Measurements from ENCODE around the gene TEX13D.

The TEX13D gene

DNA sequence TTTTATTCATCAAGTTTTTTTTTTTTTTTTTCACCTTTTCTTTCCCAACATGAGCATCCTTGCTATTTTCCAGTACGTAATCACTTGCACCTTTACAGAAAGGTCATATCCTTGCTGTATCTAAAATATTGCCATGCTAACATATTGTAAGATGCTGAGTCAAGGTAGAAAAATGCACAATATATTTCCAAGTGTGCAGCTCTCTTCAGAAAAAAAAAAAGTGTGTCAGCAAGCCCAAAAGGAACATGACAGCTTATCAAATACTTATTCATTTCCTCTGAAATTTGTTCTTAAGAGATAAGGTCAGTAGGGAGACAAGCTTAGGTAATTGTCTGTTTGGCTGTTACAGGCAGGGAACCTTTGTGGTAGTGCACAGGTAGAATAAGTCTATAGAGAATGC is 40.9 kb downstream of the TEX13D start:
- H3K4me3 ChIP-seq (replicated peaks; ENCODE audit: low read depth, low read length): no peak overlapping the region
- TF ChIP-seq, protein P1, sequence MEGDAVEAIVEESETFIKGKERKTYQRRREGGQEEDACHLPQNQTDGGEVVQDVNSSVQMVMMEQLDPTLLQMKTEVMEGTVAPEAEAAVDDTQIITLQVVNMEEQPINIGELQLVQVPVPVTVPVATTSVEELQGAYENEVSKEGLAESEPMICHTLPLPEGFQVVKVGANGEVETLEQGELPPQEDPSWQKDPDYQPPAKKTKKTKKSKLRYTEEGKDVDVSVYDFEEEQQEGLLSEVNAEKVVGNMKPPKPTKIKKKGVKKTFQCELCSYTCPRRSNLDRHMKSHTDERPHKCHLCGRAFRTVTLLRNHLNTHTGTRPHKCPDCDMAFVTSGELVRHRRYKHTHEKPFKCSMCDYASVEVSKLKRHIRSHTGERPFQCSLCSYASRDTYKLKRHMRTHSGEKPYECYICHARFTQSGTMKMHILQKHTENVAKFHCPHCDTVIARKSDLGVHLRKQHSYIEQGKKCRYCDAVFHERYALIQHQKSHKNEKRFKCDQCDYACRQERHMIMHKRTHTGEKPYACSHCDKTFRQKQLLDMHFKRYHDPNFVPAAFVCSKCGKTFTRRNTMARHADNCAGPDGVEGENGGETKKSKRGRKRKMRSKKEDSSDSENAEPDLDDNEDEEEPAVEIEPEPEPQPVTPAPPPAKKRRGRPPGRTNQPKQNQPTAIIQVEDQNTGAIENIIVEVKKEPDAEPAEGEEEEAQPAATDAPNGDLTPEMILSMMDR (IDR thresholded peaks at IDR 0.05; ENCODE audit: low read length, missing control alignments): no peak
- no peak for DNase-seq (ENCODE audit: low read depth)

DNA sequence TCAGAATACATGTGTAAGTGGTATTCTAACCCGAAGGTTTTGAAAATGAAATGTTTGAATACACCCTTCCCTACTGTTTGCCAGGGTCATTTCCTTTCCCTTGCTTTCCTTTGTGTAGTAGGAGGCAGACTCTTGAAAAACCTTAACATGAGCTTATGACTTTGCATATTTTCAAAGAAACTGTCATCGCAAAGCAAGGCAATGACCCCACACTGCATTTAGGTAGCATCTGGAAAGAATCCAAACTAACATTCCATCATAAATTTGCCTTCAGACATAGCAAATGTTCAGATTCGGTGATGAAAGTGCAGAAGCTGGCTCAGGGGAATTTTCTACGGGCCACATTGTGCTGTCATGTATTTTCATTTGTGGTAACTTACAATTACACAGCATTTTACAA is 46.2 kb downstream of the TEX13D start:
- no peak for DNase-seq (ENCODE audit: low read depth)
- TF ChIP-seq, protein P1 (IDR thresholded peaks at IDR 0.05; ENCODE audit: low read length, missing control alignments): no peak
- H3K4me3 ChIP-seq (replicated peaks; ENCODE audit: low read depth, low read length): no peak overlapping the region

DNA sequence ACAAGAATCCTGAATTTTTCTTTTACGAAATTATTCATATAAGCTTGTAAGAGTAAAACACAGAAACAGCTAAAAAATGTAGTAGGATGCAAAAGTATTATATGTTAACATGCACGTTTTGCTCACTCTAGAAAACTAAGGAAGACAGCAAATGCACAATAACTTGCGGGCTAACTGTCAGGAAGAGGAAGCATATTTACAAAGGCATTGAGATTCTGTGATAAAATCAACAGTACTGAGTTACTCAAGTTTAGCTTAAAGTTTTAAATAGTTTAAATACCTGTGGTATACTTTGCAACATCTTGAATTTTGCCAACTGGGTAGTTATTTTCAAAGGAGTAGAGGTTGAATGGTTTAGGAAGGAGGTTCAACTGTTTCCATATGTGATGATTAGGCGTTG is 50.9 kb downstream of the TEX13D start:
- TF ChIP-seq, protein P1 (IDR thresholded peaks at IDR 0.05; ENCODE audit: low read length, missing control alignments): no peak
- no peak for DNase-seq (ENCODE audit: low read depth)
- H3K4me3 ChIP-seq (replicated peaks; ENCODE audit: low read depth, low read length): no peak overlapping the region

DNA sequence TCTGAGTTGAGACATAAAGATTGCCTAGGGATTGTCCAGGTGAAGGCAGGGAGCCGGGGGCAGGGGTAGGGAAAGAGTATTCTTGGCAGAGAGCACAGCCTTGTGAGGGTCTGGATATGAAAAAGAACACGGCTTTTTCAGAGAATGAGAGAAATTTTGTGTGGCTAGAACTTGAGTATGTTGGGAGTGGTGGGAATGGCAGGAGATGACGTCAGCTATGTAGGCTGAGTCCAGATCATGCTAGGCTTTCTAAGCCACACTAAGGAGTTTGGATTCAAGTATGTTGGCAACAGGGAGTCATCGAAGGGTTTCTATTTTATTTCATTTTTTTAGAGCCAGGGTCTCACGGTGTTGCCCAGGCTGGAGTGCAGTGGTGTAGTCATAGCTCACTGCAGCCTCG is 53.9 kb downstream of the TEX13D start:
- no peak overlapping the region for H3K4me3 ChIP-seq (replicated peaks; ENCODE audit: low read depth, low read length)
- TF ChIP-seq, protein P1 (IDR thresholded peaks at IDR 0.05; ENCODE audit: low read length, missing control alignments): no peak
- no peak for DNase-seq (ENCODE audit: low read depth)
